GM11168 (cell line): ENCODE data around the gene TMEM31.
"Not testable (repeated sequence)": the region's sequence is repeated elsewhere in the genome, so short reads cannot be mapped to it uniquely, and the experiment has no call there.

Experiments used
- in situ Hi-C: fragments of 300-500 bp; cut with MboI; formaldehyde crosslinking; loops from one replicate; pipeline ENCODE4 v1.12.0; 2022; ENCODE audit warnings: low sequenced_read_pairs; ENCODE audit not compliant: unreplicated experiment

TMEM31 gene

DNA sequence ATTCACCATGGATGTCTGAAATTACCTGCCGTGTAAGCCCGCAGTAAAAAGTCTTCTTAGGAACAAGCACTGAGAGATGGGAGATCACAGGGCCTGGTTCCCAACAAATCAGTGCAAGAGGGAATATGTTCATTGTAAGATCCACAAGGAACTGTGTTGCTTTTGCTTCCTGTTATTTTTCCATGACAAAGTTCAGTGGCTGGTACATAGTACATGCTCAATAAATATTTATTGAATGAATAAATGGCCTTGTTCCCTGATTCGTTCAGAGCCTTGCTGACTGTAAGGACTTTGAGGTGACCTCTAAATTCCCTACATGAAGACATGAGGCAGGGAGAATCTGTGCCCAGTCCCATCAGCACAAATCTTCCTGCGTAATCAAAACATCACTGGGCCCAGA, 7.4 kb downstream of the TMEM31 start:
- in situ Hi-C loops: loop anchor here (10.0 kb wide), 1 partner anchor 97 kb away; no protein-coding TSS in a partner anchor

DNA sequence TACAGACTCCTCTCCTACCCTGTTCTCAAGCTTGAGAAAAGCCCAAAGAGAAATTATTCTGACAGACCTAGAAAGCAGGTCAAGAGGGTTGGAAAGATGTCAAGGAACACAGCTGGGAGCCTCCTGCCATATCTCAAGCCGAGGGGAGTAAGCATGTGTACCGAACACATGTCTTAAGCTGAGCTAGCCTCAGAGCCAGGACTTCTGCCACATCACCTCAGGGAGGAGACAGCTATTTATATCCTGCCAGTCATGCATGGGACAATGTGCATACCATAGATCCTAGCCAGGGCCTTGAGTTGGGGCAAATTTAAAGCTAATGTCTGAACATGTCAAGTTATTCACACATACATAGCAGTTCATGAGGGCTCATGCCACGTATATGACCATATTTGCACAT, 11.8 kb downstream of the TMEM31 start:
- in situ Hi-C loops: no loop called here

DNA sequence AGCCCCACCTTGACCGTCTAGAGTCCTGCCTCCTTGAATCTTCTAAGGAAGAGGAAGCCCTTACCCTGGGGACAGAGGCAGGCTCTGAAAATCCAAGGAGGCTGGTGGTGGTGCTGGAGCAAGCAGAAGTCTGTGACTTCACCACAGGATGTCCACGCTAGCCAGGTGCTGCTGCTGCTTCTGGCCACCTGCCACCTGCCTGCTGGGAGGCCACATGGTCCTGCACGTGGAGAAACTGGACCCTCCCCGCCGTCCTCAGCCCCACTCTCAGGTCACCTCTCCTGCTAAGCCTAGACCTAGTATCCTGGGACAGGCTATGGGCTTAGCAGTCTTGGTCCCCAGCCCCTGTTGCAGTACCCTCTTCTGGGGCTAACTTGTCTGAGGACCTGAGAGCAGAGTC, 15.8 kb downstream of the TMEM31 start:
- in situ Hi-C loops: no loop called here

DNA sequence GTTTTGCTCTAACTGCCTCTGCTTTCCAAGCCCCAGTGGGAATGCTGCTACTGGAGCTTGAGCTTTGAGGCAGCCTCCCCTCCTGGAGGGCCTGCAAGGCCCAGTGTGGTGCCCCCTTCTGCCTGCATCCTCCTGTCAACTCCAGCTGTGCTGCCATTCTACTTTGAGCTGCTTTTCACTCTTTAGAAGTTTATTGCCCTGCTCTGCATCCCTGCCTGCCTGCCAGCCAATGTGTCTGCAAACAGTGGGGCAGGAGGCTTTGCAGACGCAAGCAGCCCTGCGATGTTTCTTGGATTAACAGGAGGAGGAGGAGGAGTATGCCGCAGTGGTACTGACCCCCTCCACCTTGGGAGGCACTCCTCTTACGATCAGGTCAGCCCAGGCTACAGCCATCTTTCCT, 16.4 kb downstream of the TMEM31 start:
- in situ Hi-C loops: no loop called here

DNA sequence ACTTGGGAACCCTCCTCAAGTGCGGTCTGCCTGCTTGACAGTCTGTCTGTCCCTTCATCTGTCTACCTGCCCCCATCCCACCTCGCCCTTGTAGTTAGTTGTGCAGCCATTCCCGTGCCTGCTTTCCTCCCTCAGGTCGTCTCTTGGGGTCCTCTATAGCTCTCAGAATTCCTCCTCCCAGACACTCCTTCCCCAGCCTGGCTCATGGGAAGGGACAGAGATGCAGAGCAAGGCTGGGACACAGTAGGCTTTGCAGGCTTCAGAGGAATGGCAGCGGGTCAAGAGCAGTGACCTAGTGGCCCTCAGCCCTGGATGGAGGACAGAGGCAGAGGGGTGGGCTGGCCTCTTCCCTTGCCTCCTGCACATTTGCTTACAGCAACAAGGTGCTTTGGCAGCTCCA, 18.3 kb downstream of the TMEM31 start:
- in situ Hi-C loops: no loop called here

DNA sequence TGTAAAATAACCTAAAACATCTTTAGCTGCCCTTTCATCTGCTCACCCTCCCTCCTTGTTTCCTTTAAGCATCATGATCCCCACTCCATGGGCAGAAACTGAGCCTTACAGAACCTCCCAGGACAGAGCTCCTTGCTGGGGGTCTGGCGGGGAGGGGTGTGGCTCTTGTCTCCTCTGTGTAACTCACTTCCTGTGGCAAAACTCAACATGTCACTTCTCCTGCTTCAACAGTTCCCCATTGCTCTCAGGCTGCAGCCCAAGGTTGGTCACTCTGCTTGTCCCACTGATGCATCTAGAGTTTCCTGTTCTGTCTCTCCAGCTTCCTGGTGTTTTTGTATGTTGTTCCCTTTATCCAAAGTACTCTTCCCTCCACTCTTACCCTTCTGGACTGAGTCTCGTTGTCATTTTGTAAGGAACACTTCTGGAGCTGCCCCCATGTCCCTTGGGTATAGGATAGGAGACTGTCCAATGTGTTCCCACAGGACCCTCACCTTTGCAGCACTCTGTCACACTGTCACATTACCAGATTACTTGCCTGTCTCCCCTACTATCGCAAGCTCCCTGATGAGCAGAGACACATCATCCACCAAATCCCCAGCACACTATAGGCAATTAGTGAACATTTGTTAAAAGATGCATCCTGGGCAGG, 19.6 kb downstream of the TMEM31 start:
- in situ Hi-C loops: no loop called here

DNA sequence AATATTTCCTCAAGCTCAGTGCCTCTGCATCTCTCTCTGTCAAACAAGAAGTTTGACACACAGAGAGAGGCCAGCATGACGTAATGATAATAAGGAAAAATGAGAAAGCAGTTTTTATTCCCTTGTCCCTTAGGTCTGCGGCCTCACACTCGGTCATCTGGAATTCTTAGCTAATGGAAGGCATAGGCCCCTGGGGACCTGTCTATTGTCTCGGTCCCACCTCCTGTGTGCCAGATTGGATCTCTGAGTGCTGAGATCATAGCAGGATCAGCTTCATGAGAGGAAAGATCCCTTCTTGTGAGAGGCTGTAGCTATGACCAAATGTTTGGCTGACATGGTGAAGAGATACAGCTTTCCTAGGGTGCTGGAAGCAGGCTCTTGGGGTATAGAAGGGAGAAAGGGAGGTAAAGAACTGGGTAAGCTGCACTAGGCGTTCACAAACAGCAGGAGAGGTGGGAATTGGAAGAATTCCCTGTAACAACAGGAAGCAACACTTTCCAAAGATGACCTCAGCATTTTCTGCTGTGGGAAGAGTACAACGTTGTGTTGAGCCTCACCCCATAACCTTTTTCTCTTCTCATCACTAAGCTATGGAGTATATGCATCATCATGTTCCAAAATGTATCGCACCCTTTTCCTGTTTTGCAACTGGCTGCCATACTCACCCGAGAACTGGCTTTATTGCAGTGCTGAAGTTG, 20.2 kb downstream of the TMEM31 start:
- in situ Hi-C loops: no loop called here

DNA sequence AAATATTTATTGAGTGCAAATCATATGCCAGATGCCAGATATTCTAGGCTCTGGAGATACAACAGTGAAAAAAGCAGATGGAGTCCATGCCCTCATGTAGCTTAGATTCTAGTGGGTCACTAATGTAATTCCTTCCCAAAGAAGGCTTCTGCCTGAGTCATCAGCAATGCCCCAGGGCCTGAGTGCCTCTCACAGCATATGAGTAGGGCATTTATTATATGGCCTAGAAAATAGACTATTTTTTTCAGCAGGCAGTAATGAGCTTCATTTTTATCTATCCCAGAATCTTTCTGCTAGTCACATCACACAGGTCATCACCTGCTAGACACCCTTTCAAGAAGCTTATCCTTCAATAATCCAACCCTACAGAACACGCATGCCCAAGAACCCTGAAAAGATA, 22.3 kb downstream of the TMEM31 start:
- in situ Hi-C loops: no loop called here

DNA sequence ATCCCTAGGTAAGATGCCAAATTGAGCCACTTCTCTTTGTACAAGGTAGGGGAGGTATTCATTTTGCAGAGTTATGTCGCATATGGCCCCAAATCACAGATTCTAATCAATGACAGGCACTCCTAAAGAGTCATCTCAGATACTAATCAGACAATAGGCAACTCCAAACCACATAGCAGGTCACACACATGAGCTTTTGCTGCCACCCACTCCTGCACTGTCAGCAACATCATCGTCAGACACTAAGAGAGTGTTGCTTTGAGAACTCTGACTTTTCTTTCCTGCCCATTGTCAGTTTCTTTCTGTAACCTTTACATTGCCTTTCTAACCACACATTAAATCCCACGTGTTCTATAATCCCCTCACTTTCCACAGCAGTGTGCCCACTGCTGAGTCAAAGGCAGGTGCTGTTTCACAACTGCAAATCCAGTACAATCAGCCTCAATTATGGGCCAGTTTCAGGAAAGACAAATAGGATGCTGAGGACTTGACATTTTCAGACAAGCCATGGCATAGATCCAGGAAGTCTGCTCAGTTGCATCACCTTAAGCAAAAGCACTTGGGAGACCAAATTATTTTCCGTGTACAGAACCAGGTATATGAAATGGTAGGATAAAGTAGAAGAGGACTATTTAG, 23.5 kb downstream of the TMEM31 start:
- in situ Hi-C loops: no loop called here

DNA sequence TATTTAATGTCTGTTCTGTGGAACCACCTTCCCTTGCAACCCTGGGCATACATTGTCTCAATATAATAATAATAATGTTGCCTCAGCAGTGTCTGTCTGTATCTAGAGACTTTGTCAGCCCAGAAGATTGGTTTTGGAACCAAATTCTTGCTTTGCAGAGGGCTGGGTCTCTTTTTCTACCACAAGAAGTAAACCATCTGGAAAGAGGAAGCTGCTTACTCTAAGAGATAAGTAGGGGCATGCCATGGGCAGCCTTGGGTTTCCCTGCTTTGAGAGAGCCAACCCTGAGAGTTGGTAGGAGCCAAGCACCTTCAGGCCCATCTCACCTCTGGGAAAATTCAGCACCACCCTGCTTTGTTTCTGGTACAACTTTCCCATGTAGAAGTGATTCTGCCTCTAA, 27.0 kb downstream of the TMEM31 start:
- in situ Hi-C loops: no loop called here

DNA sequence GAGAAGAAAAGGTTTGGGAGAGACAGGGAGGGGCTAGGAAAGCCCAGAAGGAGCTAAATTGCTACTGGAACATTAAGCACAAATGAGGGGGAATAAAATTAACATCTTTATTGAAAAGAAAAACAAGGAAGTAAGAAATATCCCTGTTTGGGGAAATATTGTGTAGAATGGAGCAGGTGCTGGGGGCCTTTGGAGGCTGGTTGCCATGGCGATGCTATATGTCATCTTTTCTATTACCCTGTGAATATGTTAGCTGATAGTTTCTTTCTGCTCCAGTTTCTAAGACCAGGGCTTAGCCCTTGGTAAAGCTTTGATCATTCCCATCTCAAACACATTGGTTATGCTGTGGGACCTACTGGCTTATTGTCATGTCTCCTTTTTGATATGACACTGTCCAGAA, 28.7 kb downstream of the TMEM31 start:
- in situ Hi-C loops: no loop called here

DNA sequence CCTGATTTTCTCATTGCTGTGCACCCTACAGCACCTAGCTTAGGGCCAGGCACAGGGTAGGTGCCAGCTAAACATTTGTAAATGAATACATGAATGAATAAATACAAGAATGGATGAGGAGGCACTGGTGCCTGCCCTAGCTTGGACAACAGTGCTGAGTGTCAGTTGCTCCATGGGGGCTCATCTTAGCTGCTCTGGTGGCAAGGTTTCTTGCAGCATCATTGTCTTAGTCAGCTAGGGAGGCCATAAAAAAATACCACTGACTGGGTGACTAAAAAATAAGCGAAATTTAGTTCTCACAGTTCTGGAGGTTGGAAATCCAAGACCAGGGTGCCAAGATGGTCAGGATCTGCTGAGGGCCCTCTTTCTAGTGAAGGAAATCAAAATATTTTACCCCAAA, 31.2 kb downstream of the TMEM31 start:
- in situ Hi-C loops: no loop called here

DNA sequence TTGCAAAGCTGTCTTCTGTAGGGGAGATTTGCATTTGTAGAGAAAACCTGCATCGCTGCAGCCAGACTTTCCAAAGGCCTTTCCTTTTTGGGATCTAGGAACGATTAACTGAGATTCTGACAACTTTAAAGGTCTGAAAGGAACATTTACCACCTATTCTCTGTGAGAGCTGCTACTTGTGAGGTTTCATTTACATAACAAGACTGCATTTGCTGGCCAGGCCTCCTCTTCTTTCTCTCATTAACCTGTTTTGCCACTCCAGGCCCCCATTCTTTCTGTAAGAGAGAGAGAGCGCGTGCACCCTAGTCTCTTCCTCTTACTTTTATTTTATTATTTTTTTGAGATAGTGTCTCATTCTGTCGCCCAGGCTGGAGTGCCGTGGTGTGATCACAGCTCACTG, 31.6 kb downstream of the TMEM31 start:
- in situ Hi-C loops: no loop called here

DNA sequence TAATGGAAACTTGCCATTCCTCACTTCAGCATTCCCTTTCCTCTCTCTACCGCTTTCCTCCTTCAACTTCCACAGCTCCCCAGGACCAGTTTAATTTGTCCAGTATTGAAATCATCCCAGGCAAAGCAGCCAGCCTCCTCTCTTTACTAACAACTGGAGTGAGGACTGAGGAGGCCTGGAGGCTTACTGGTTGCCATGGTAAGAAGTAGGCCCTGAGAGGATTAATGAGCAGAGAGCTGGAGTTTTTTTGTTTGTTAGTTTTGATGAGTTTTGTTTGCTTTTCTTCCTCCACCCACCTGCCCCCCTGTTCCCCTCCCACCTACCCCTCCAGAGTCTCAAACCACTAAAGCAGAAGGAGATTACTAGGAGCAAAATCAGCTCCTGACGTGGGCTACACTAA, 36.5 kb downstream of the TMEM31 start:
- in situ Hi-C loops: no loop called here

DNA sequence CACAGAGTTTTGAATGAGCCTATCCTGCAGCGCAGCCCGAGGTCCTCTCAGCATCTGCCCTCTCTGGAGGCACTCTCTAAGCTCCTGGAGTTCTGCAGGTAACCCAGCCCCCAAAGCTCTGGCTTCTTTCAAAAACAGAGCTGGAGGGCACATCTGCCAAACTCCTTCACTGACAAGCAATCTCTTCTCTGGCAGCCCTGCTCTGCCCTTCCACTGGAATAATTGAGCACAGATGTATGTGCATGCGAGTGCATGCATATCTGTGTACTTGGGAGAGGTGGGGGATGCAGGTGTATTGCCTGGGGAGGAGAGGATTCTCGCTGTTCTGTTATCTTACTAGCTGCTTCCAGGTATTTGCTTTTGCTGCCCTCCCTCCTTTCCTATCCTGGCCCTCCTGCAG, 43.7 kb downstream of the TMEM31 start:
- in situ Hi-C loops: no loop called here

DNA sequence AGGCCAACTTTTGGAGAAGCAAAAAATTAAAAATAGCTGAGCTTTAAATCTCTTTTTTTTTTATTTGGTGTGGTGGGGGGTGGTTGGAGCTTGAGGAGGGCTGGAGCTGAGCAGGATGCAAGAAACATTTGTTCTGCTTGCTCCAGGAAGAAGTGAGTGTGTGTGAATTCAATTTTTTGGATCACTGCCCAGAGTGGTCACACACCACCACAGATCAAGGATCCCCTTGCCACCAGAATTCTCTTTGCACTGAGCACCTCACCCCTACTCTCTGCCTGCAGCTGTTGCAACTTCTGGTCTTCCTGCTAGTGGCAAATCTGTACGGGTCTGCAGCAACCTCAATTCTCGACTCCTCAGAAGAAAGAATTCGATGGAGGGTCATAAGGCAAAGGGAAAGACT, 46.0 kb downstream of the TMEM31 start:
- in situ Hi-C loops: no loop called here

DNA sequence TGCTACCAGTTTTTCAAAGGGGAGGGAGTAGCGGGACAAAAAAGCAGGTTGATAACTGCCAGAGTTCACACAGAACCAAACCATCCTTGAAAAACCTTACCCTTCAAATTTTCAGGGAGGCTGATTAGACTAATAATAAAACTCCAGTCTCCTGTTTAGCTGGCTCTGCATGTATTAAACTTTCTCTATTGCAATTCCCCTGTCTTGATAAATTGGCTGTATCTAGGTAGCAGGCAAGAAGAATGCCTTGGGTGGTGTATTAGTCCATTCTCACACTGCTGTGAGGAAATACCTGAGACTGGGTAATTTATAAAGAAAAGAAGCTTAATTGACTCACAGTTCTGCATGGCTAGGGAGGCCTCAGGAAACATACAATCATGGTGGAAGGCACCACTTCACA, 47.8 kb downstream of the TMEM31 start:
- in situ Hi-C loops: no loop called here

DNA sequence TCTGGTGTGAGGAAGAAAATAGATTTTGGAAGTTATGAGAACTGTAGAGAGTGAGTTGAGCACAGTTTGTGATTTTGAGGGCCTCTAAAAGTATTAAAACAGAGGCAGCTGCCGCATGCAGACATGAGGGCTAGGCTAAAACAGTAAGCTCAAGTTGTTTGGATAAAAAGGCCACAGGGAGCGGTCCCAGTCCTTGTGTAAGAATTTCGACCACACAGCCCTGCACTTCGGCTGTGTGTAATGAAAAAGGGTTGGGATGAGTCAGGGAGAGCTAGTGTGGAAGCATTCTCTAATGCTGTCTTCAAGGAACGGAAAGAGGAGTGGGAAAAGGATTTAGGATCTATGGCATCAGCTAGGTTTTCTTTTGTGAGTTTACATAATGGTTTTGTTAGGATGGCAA, 52.8 kb downstream of the TMEM31 start:
- in situ Hi-C loops: not testable (repeated sequence)
